Choroid plexus epithelial cell (primary cell): Measurements from ENCODE around the gene SERPINB8.
A peak's percentile ranks its signal among the peaks of the same experiment; 100 is the strongest.

Source experiments
- DNase-seq: peaks from one replicate; pipeline ENCODE4 v3.0.0-alpha.2; 2010; ENCODE audit warnings: low read depth
- H3K4me3 ChIP-seq: 2 replicates; pipeline ENCODE4 v1.5.1; 2011; ENCODE audit warnings: low read depth, mild to moderate bottlenecking, control low read depth, low read length, moderate library complexity
- CTCF ChIP-seq: conservative IDR thresholded peaks from 2 replicates; pipeline ENCODE4 v1.5.1; 2011; ENCODE audit warnings: low read depth, mild to moderate bottlenecking, control low read depth, inconsistent platforms, low read length, moderate library complexity

The SERPINB8 gene

DNA sequence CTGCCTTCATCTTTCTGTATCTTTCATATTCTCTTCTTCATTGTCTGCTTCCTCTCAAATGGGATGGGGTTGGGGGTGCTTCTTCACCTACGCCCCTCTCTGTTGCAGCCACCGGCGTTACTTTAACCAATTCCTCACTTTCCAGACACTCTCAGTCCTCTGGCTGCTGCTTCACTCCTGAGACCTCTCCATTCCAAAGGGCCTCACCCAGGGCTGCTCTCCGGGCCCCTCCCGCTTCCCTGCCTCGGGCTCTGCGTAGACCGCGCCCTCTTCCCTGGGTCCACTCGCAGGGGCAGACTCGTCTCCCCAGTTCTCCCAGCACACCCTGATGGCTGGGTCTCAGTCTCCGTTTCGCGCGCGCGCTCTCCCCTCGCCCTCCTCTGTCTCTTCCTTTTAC, 926 bp downstream of the SERPINB8 start:
- DNase-seq = no peak
- no peak for TF ChIP-seq CTCF
- H3K4me3 ChIP-seq = peak overlapping the region; percentile 84

- H3K4me3 ChIP-seq = peak overlapping the region; percentile 84
- no peak for DNase-seq
- no peak for TF ChIP-seq CTCF
Measured at GRCh38 chr18:63971320-63972001, 1.6 kb downstream of the SERPINB8 start.

- no peak overlapping the region for H3K4me3 ChIP-seq
- DNase-seq = no peak
- TF ChIP-seq CTCF = no peak
Measured at GRCh38 chr18:63972002-63972376, 2.1 kb downstream of the SERPINB8 start.

DNA sequence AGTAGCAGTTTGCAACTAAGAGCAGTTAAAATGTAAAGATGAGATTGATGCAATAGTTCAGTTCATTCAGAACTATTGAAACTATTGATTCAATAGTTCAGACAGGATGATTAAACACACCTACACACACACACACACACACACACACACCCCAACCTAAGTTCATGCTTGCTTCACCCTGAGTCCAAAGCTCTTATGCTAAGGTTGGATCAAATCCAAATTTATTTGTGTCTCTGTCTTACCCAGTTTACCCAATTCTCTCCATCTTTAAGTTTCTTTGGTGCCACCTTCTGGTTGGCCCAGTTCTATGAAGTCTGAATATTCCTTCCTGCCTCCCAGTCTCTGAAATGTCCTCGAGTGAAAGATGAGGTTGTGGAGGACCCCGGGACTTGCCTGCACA, 5.1 kb downstream of the SERPINB8 start:
- peak; percentile 76 for DNase-seq
- no peak overlapping the region for H3K4me3 ChIP-seq
- peak; percentile 57 for TF ChIP-seq CTCF

- no peak overlapping the region for H3K4me3 ChIP-seq
- no peak for DNase-seq
- no peak for TF ChIP-seq CTCF
Measured at GRCh38 chr18:63975628-63976027, 5.7 kb downstream of the SERPINB8 start.

DNA sequence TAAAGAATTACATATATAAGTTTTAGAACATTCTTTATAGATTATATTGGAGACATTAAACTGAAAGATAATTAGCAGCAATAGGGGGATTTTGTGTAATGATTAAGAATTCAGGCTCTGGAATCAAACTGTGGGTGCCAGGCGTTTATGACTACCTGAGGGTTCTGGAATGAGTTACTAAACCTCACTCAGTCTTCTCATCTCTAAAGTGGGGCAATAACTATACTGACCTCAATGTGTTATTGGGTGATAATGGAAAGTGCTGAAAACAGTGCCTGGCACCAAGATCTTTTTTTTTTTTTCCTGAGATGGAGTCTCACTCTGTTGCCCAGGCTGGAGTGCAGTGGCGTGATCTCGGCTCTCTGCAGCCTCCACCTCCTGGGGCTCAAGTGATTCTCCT, 7.2 kb downstream of the SERPINB8 start:
- no peak for TF ChIP-seq CTCF
- no peak for DNase-seq
- H3K4me3 ChIP-seq = no peak overlapping the region

DNA sequence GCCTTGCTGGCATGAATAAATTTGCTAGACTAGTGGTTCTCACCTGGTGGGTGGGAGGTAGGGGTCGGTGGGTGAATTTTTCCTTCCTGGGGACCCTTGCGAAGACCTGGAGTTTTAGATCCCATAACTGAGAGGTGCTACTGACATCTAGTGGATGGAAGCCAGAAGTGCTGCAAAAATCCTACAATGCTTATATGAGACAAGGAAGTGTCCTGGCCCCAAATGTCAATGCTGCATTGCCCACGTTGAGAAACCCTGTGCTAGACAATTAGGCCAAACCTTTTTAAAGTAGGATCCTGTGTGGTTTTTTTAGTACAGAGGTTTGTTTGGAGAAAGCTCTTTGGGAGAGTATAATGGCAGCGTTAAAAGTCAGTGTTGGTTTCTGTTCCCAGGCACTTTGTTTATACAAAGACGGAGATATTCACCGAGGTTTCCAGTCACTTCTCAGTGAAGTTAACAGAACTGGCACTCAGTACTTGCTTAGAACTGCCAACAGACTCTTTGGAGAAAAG, 9.6 kb downstream of the SERPINB8 start:
- TF ChIP-seq CTCF = peak; percentile 90
- peak overlapping the region; percentile 42 for H3K4me3 ChIP-seq
- DNase-seq = peak; percentile 84
